Transverse colon (tissue), 4 donors: Measurements from ENCODE around the gene FXYD6. TPM values are rescaled to one million over a fixed set of nuclear protein-coding genes. Genes with fewer than 3 reads are reported as not detected.

ENCODE experiments used
- DNase-seq: peaks from one replicate; pipeline ENCODE4 v3.0.0-alpha.2; 2019
- H3K27ac ChIP-seq, 4 donors: fragments of 200-600 bp; sonication (generic); 2 replicates each; pipeline ENCODE4 v1.5.1; 2016 to 2018; ENCODE audit warnings: inconsistent platforms in 4 of 4
- H3K27me3 ChIP-seq: fragments of 200-600 bp; sonication (generic); 2 replicates; pipeline ENCODE4 v1.5.1; 2017; ENCODE audit warnings: inconsistent platforms
- H3K36me3 ChIP-seq, 4 donors: fragments of 200-600 bp; sonication (generic); 2 replicates each; pipeline ENCODE4 v1.5.1; 2017 to 2019; ENCODE audit warnings: inconsistent platforms in 4 of 4
- H3K4me1 ChIP-seq, 4 donors: fragments of 200-600 bp; sonication (generic); 2 replicates each; pipeline ENCODE4 v1.5.1; 2017 to 2020; ENCODE audit warnings: inconsistent platforms in 4 of 4
- H3K4me3 ChIP-seq, 4 donors: fragments of 200-600 bp; sonication (generic); 1 replicate in 1 of 4; 2 replicates in 3 of 4; pipeline versions ENCODE4 v1.5.1 to v1.6.1; 2017 to 2019; ENCODE audit warnings: inconsistent platforms in 4 of 4
- H3K9me3 ChIP-seq, 2 donors: fragments of 200-600 bp; sonication (generic); 2 replicates each; pipeline ENCODE4 v1.5.1; 2017 to 2019; ENCODE audit warnings: inconsistent platforms in 2 of 2
- EP300 ChIP-seq: sonication (generic); formaldehyde crosslinking; IDR thresholded peaks from one replicate; pipeline ENCODE4 v1.6.1; 2017; ENCODE audit warnings: antibody characterized with exemption, low read depth
- POLR2A ChIP-seq: fragments of 450-650 bp; IDR thresholded peaks from one replicate; pipeline ENCODE4 v1.6.1; 2016; ENCODE audit warnings: antibody characterized with exemption, mild to moderate bottlenecking, moderate library complexity
- POLR2AphosphoS5 ChIP-seq, 3 donors: sonication (generic); formaldehyde crosslinking; IDR thresholded peaks; one replicate each; pipeline ENCODE4 v1.6.1; 2016; ENCODE audit warnings: antibody characterized with exemption in 3 of 3
- WGBS, 2 donors: methylation state at CpG; one replicate each; pipeline ENCODE4 v1.1.5; 2018; ENCODE audit warnings: low coverage in 1 of 2; 5-methylcytosine and 5-hydroxymethylcytosine counted together
- in situ Hi-C, 4 donors: fragments of 200-750 bp; cut with MboI; loops; one replicate each; pipeline versions ENCODE4 v1.15.0 to v1.15.1; 2017; ENCODE audit warnings: low sequenced_read_pairs in 3 of 4, low pct_ligation_motif_present in 1 of 4, low pct_unique_long_range_greater_than_20kb in 1 of 4
- intact Hi-C: fragments of 100-400 bp; cut with DNase I; formaldehyde crosslinking; loops from one replicate; pipeline ENCODE4 v1.15.1; 2023; ENCODE audit warnings: low total_unique reads
- total RNA-seq, 4 donors: library from RNA; depleted of rRNA; stranded (reverse); fragments of >200 nt; gene quantifications; one replicate each; pipeline ENCODE4 v1.1.0, GENCODE V29; 2016
- TF ChIP-seq, protein P1 (sequence below), 5 experiments: fragments of 200-600 bp in 3 of 5; fragments of 450-650 bp in 2 of 5; sonication (generic) in 3 of 5; IDR thresholded peaks; 1 replicate in 2 of 5; 2 replicates in 3 of 5; pipeline ENCODE4 v1.5.1; 2016 to 2017; ENCODE audit warnings: antibody characterized with exemption in 5 of 5, inconsistent platforms in 3 of 5, mild to moderate bottlenecking in 2 of 5, moderate library complexity in 1 of 5

The FXYD6 gene
- total RNA-seq, 4 donors from 2014 or later = 29.2 to 62.5 (median 46.0) TPM

DNA sequence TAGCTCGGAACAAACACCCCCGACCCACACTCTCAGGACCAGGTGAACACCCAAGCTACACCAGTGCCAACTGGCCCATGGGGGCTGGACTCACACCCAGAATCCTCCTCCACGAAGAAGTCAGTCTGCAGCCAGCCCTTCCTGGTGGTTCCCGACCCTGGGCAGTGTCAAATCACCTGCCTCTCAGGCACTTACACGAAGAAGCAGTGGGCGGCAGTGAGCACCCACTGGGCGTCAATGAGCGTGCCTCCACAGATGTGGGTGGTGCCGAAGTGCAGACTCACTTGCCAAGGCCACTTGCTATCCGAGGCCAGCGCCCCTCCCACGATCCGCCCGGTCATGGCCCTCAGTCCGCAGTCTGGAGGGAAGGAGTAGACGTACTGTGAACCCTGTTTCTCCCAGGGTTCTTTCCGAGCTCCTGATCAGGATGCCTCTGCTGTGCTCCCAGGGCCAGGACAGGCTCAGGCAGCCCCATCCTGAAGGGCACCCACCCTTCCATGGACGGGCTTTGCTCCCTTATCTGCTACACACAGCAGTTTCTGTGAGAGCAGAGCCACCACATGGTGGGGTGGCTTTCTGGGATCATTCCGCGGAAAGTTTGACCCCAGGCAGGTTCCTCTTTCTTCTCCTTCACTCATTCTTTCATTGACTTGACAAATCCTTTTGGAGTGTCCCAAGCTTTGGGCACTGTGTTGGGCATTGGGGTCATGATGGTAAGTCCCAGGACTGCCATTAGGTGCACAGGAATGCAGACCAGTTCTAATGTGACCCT is 33.3 kb upstream of the FXYD6 start:
- WGBS, 2 donors = 88% methylated on average over 20 of the region's 20 CpGs; no CpG with 5 or more reads in 1 of the 2 donors
- Histone ChIP-seq H3K27ac (no peak overlapping the region), H3K9me3 (no peaks in the 10 kb centered on the region), H3K4me1 (peaks cover 0 to 12% (median 5%) of the 10 kb centered on the region in 4 donors), H3K4me3 (no peak overlapping the region), H3K36me3 (no peaks in the 10 kb centered on the region), H3K27me3 (no peaks in the 10 kb centered on the region)
- in situ Hi-C loops (no loop called here), intact Hi-C loops (no loop called here)
- TF ChIP-seq POLR2A (no peak), EP300 (no peak), POLR2AphosphoS5 (IDR thresholded peaks at IDR 0.05) (no peak)
- TF ChIP-seq, protein P1, sequence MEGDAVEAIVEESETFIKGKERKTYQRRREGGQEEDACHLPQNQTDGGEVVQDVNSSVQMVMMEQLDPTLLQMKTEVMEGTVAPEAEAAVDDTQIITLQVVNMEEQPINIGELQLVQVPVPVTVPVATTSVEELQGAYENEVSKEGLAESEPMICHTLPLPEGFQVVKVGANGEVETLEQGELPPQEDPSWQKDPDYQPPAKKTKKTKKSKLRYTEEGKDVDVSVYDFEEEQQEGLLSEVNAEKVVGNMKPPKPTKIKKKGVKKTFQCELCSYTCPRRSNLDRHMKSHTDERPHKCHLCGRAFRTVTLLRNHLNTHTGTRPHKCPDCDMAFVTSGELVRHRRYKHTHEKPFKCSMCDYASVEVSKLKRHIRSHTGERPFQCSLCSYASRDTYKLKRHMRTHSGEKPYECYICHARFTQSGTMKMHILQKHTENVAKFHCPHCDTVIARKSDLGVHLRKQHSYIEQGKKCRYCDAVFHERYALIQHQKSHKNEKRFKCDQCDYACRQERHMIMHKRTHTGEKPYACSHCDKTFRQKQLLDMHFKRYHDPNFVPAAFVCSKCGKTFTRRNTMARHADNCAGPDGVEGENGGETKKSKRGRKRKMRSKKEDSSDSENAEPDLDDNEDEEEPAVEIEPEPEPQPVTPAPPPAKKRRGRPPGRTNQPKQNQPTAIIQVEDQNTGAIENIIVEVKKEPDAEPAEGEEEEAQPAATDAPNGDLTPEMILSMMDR (IDR thresholded peaks at IDR 0.05) = no peak
- DNase-seq = no peak

DNA sequence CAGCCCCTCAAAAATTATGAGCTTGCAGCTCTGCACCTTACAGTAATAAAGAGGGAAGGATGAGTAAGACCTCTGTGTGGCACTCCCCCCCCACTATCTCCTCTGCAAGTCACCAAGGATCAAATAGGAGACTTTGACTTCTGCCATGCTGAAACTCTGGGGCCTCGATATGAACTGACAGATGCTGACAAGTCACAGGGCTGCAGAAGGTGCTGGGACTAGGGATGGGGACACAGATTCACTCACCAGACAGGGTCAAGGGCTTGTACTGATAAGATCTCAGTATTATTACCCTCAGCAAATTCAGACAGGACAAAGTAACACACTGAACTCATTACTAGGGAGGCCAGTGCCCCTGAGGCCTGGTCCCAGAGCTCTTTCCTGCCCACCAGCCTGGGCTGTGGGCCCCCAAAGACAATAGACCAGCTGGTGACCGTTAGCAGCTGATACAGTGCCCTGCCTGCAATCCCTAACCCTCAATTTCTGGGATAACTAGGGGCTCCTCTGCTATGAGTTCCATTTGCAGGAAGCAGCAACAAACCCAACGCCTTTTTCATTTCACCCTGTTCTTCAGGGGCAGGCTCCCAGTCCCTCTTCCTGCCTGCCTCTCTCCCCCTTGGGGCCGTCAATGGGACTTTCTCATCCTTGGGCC is 32.6 kb upstream of the FXYD6 start:
- 77% methylated on average over 4 of the region's 4 CpGs; no CpG with 5 or more reads in 1 of the 2 donors for WGBS, 2 donors
- no peaks in the 10 kb centered on the region for H3K27me3 ChIP-seq
- H3K27ac ChIP-seq = no peak overlapping the region
- in situ Hi-C loops = no loop called here
- no peak overlapping the region for H3K4me3 ChIP-seq
- no peak for DNase-seq
- H3K36me3 ChIP-seq = no peaks in the 10 kb centered on the region
- H3K4me1 ChIP-seq = peaks cover 0 to 12% (median 5%) of the 10 kb centered on the region in 4 donors
- H3K9me3 ChIP-seq = no peaks in the 10 kb centered on the region
- TF ChIP-seq POLR2A (no peak), POLR2AphosphoS5 (IDR thresholded peaks at IDR 0.05) (no peak), EP300 (no peak)
- TF ChIP-seq, protein P1 (IDR thresholded peaks at IDR 0.05) = no peak
- intact Hi-C loops = no loop called here

DNA sequence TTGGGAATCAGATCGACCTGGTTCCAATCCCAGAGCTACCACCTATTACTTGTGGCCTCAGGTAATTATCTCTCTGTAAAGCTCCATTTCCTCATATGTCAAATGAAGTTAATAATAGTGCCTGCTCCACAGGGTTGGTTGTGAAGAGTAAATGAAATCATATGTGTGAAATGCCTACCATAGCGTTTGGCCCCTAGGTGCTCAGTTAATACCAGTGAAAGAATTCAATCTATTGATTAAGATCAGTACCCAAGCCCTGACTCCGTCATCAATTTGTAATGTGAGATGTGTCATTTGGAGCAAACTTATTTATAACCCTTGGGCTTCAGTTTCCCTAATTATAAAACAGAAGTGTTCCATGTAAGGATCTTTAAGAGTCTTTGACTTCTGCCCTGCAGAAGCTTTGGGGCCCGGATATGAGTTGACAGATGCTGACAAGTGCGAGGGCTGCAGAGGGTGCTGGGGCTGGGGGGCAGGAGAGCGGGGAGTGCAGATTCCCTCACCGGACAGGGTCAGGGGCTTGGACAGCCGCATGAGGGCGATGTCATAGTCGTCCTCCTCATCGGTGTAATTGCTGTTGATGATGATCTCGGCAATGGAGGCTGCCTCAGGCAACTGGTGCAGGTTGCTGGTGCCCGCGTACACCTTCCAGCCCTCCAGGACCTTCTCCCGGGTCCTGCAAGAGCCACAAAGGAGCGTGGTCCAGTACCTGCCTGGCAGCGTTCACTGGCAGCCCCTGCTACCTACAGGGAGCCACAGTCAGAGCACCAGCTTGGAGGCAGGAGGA is 31.8 kb upstream of the FXYD6 start:
- intact Hi-C loops (no loop called here), in situ Hi-C loops (no loop called here)
- Histone ChIP-seq H3K27ac (no peak overlapping the region), H3K4me1 (peaks cover 0 to 12% (median 5%) of the 10 kb centered on the region in 4 donors), H3K9me3 (no peaks in the 10 kb centered on the region), H3K4me3 (no peak overlapping the region), H3K36me3 (no peaks in the 10 kb centered on the region), H3K27me3 (no peaks in the 10 kb centered on the region)
- DNase-seq = no peak
- WGBS, 2 donors = 88 to 93% methylated on average over 6 to 17 of the region's 17 CpGs
- TF ChIP-seq POLR2AphosphoS5 (IDR thresholded peaks at IDR 0.05) (no peak), EP300 (no peak), POLR2A (no peak)
- TF ChIP-seq, protein P1 (IDR thresholded peaks at IDR 0.05) = no peak
